Caco-2 (cell line): Measurements from ENCODE around the gene ICAM1. TPM values are rescaled to one million over a fixed set of nuclear protein-coding genes. Genes with fewer than 3 reads are reported as not detected.
A peak's percentile ranks its signal among the peaks of the same experiment; 100 is the strongest.

Experiments used
- BruUV-seq: library from RNA; stranded (reverse); fragments of 400-500 nt; replicated peaks from 2 replicates; lab custom pipeline; 2021; lab: Mats Ljungman, UMichigan
- CTCF ChIA-PET: fragments of 300-600 bp; sonication (Branson Sonifier 250); formaldehyde crosslinking; loops from one replicate; lab custom pipeline; 2022; ENCODE audit warnings: antibody characterized with exemption; lab: Charles Lee
- POLR2A ChIA-PET: fragments of 300-600 bp; sonication (Branson Sonifier 250); formaldehyde crosslinking; loops from one replicate; lab custom pipeline; 2022; ENCODE audit warnings: antibody characterized with exemption; lab: Charles Lee
- DNase-seq, 2 experiments: peaks; one replicate each; pipeline versions ENCODE4 v3.0.0 to v3.0.0-alpha.2; 2020 to 2022
- H3K27me3 ChIP-seq: replicated peaks from 2 replicates; pipeline ENCODE4 v1.6.0; 2011; ENCODE audit warnings: low read length; ENCODE audit not compliant: control insufficient read depth, insufficient read depth
- H3K36me3 ChIP-seq: 2 replicates; pipeline ENCODE4 v1.5.1; 2011; ENCODE audit warnings: low read length; ENCODE audit not compliant: control insufficient read depth, insufficient read depth
- H3K4me1 ChIP-seq: fragments of 250-450 bp; sonication (Bioruptor Pico); 2 replicates; pipeline ENCODE4 v1.5.1; 2020; ENCODE audit warnings: mild to moderate bottlenecking
- H3K4me3 ChIP-seq: 2 replicates; pipeline ENCODE4 v1.5.1; 2011; ENCODE audit warnings: low read depth, mild to moderate bottlenecking, control low read depth, low read length
- H3K9me3 ChIP-seq: fragments of 250-450 bp; sonication (Bioruptor Pico); 2 replicates; pipeline ENCODE4 v1.5.1; 2020; ENCODE audit warnings: mild to moderate bottlenecking, moderate library complexity
- H3K27ac Mint-ChIP-seq: one replicate; pipeline ENCODE4 v1.8.0; 2022; ENCODE audit warnings: mixed read lengths; ENCODE audit not compliant: unreplicated experiment
- H3K27me3 Mint-ChIP-seq: one replicate; pipeline ENCODE4 v1.8.0; 2022; ENCODE audit warnings: mixed read lengths; ENCODE audit not compliant: insufficient read depth, unreplicated experiment
- H3K36me3 Mint-ChIP-seq: one replicate; pipeline ENCODE4 v1.8.0; 2022; ENCODE audit warnings: mild to moderate bottlenecking, mixed read lengths; ENCODE audit not compliant: insufficient read depth, unreplicated experiment
- H3K4me1 Mint-ChIP-seq: one replicate; pipeline ENCODE4 v1.8.0; 2022; ENCODE audit warnings: low read depth, mixed read lengths; ENCODE audit not compliant: unreplicated experiment
- H3K4me3 Mint-ChIP-seq: one replicate; pipeline ENCODE4 v1.8.0; 2022; ENCODE audit warnings: mild to moderate bottlenecking, moderate library complexity, mixed read lengths; ENCODE audit not compliant: unreplicated experiment
- H3K9me3 Mint-ChIP-seq: one replicate; pipeline ENCODE4 v1.8.0; 2022; ENCODE audit warnings: mixed read lengths; ENCODE audit not compliant: unreplicated experiment
- CTCF ChIP-seq, 2 experiments: fragments of 200-600 bp in 1 of 2; IDR thresholded peaks; 1 replicate in 1 of 2; 2 replicates in 1 of 2; pipeline versions ENCODE4 v1.5.1 to v1.8.0; 2011 to 2022; ENCODE audit warnings: antibody characterized with exemption in 1 of 2, control low read depth in 1 of 2, inconsistent platforms in 1 of 2, low read depth in 1 of 2, low read length in 1 of 2, mild to moderate bottlenecking in 1 of 2, moderate library complexity in 1 of 2; ENCODE audit not compliant: insufficient read depth in 1 of 2, severe bottlenecking in 1 of 2, unreplicated experiment in 1 of 2
- intact Hi-C: fragments of 100-400 bp; cut with micrococcal nuclease; formaldehyde crosslinking; loops from one replicate; pipeline ENCODE4 v1.10.0; 2022; ENCODE audit not compliant: unreplicated experiment
- total RNA-seq: library from RNA; stranded (reverse); gene quantifications from 2 replicates; pipeline ENCODE4 v1.2.3, GENCODE V29; 2022

The ICAM1 gene
- total RNA-seq, 1 experiment from 2014 or later: 15.7 TPM

- Mint-ChIP-seq H3K27me3 (peaks cover 7% of the 10 kb centered on the region), H3K27ac (peak overlapping the region; percentile 77), H3K9me3 (no peaks in the 10 kb centered on the region), H3K4me1 (peaks cover 24% of the 10 kb centered on the region), H3K36me3 (peaks cover 21% of the 10 kb centered on the region), H3K4me3 (peak overlapping the region; percentile 87)
- Histone ChIP-seq H3K4me3 (peak overlapping the region; percentile 48), H3K36me3 (peaks cover 1% of the 10 kb centered on the region), H3K9me3 (no peaks in the 10 kb centered on the region), H3K27me3 (no peaks in the 10 kb centered on the region), H3K4me1 (peaks cover 33% of the 10 kb centered on the region)
- no peak for TF ChIP-seq CTCF (IDR thresholded peaks at IDR 0.05; ENCODE audit: insufficient read depth in 1 of 2, low read depth in 1 of 2, low read length in 1 of 2, severe bottlenecking in 1 of 2, unreplicated experiment in 1 of 2)
- peak; percentile 61 to 78 for DNase-seq
- ChIA-PET POLR2A (interaction anchor here (0.6 to 1.8 kb wide), 10 partner anchors 9 to 190 kb away, joined by 3 to 22 read pairs (median 5); partner anchors contain the start of genes ICAM1, RAVER1 and TYK2), CTCF (interaction anchor here (1.1 to 2.8 kb wide), 7 partner anchors 19 to 101 kb away, joined by 3 to 34 read pairs (median 9); partner anchors contain the start of genes ICAM1 and TYK2)
- intact Hi-C loops: loop anchor here (5.0 kb wide), 1 partner anchor 43 kb away; the partner anchor contains the start of gene RAVER1
- no TSS peak for BruUV-seq
Measured at GRCh38 chr19:10289167-10289835, 18.4 kb downstream of the ICAM1 start.

- Mint-ChIP-seq H3K4me1 (peaks cover 24% of the 10 kb centered on the region), H3K27me3 (peaks cover 7% of the 10 kb centered on the region), H3K4me3 (peak within 1 kb of the TSS; percentile 87), H3K9me3 (no peaks in the 10 kb centered on the region), H3K27ac (peak within 1 kb of the TSS; percentile 77), H3K36me3 (peaks cover 20% of the 10 kb centered on the region)
- peak in 1 of 2 experiments; percentile 19 for DNase-seq
- POLR2A ChIA-PET: interaction anchor here (0.6 to 1.8 kb wide), 9 partner anchors 10 to 191 kb away, joined by 3 to 22 read pairs (median 5); partner anchors contain the start of genes ICAM1, RAVER1 and TYK2
- Histone ChIP-seq H3K27me3 (no peaks in the 10 kb centered on the region), H3K9me3 (no peaks in the 10 kb centered on the region), H3K4me3 (peak within 1 kb of the TSS; percentile 48), H3K36me3 (peaks cover 1% of the 10 kb centered on the region), H3K4me1 (peaks cover 33% of the 10 kb centered on the region)
- intact Hi-C loops: loop anchor here (5.0 kb wide), 1 partner anchor 42 kb away; the partner anchor contains the start of gene RAVER1
- CTCF ChIA-PET: interaction anchor here (1.1 to 2.8 kb wide), 7 partner anchors 20 to 101 kb away, joined by 3 to 34 read pairs (median 9); partner anchors contain the start of genes ICAM1 and TYK2
- TF ChIP-seq CTCF (IDR thresholded peaks at IDR 0.05; ENCODE audit: insufficient read depth in 1 of 2, low read depth in 1 of 2, low read length in 1 of 2, severe bottlenecking in 1 of 2, unreplicated experiment in 1 of 2): no peak
- BruUV-seq: no TSS peak
Measured at GRCh38 chr19:10289836-10290356, 19.0 kb downstream of the ICAM1 start, which contains the start of gene ICAM5. Gene ICAM5 (plus strand): TSS chr19:10289952. CDS start chr19:10290044, 92 bp downstream.

- ChIA-PET CTCF (interaction anchor here (1.3 to 2.8 kb wide), 3 partner anchors 20 to 90 kb away, joined by 4 to 34 read pairs (median 9); partner anchors contain the start of genes ICAM1 and TYK2), POLR2A (no interaction called here)
- DNase-seq: peak in 1 of 2 experiments; percentile 26
- no TSS peak for BruUV-seq
- Mint-ChIP-seq H3K4me3 (peak overlapping the region; percentile 87), H3K27me3 (peaks cover 7% of the 10 kb centered on the region), H3K36me3 (peaks cover 15% of the 10 kb centered on the region), H3K27ac (no peak overlapping the region), H3K4me1 (peaks cover 19% of the 10 kb centered on the region), H3K9me3 (no peaks in the 10 kb centered on the region)
- Histone ChIP-seq H3K36me3 (peaks cover under 1% of the 10 kb centered on the region), H3K4me1 (peaks cover 33% of the 10 kb centered on the region), H3K27me3 (no peaks in the 10 kb centered on the region), H3K4me3 (peak overlapping the region; percentile 48), H3K9me3 (no peaks in the 10 kb centered on the region)
- intact Hi-C loops: no loop called here
- no peak for TF ChIP-seq CTCF (IDR thresholded peaks at IDR 0.05; ENCODE audit: insufficient read depth in 1 of 2, low read depth in 1 of 2, low read length in 1 of 2, severe bottlenecking in 1 of 2, unreplicated experiment in 1 of 2)
Measured at GRCh38 chr19:10290357-10290875, 19.5 kb downstream of the ICAM1 start.
